Natural killer cell (primary cell): ENCODE results near the gene KCNF1. TPM values are rescaled to one million over a fixed set of nuclear protein-coding genes. Genes with fewer than 3 reads are reported as not detected.

ENCODE experiments used
- ATAC-seq, 3 donors: fragments of 150-1000 bp in 2 of 3; fragments of 200-7000 bp in 1 of 3; cut with Tn5 transposase; 1 replicate in 1 of 3; 2 replicates in 2 of 3; pipeline ENCODE4 v1.10.0; 2021; ENCODE audit warnings: mild to moderate bottlenecking in 2 of 3, moderate library complexity in 2 of 3
- DNase-seq, 2 donors: peaks; one replicate each; pipeline versions ENCODE4 v3.0.0 to v3.0.0-alpha.2; 2013 to 2021; ENCODE audit warnings: mixed read lengths in 1 of 2
- H3K27ac ChIP-seq: one replicate; pipeline ENCODE4 v1.5.1; 2013; ENCODE audit warnings: mild to moderate bottlenecking, low read length
- H3K27me3 ChIP-seq: one replicate; pipeline ENCODE4 v1.6.1; 2013; ENCODE audit warnings: low read length; ENCODE audit not compliant: control insufficient read depth, insufficient read depth
- H3K36me3 ChIP-seq: one replicate; pipeline ENCODE4 v1.6.1; 2013; ENCODE audit warnings: low read length; ENCODE audit not compliant: control insufficient read depth, insufficient read depth
- H3K4me1 ChIP-seq: one replicate; pipeline ENCODE4 v1.6.1; 2013; ENCODE audit warnings: low read length; ENCODE audit not compliant: control insufficient read depth, insufficient read depth
- H3K4me3 ChIP-seq: one replicate; pipeline ENCODE4 v1.5.1; 2013; ENCODE audit warnings: low read length
- H3K9me3 ChIP-seq: one replicate; pipeline ENCODE4 v1.6.1; 2013; ENCODE audit warnings: low read length; ENCODE audit not compliant: control insufficient read depth, insufficient read depth
- H3K27ac Mint-ChIP-seq, 2 donors: one replicate each; pipeline ENCODE4 v1.8.0; 2022; ENCODE audit warnings: mild to moderate bottlenecking in 2 of 2, mixed read lengths in 2 of 2, moderate library complexity in 1 of 2
- H3K27me3 Mint-ChIP-seq, 2 donors: one replicate each; pipeline ENCODE4 v1.8.0; 2022; ENCODE audit warnings: low read depth in 2 of 2, mixed read lengths in 2 of 2
- H3K36me3 Mint-ChIP-seq: one replicate; pipeline ENCODE4 v1.8.0; 2022; ENCODE audit warnings: mixed read lengths
- H3K4me1 Mint-ChIP-seq, 2 donors: one replicate each; pipeline ENCODE4 v1.8.0; 2022; ENCODE audit warnings: mixed read lengths in 2 of 2
- H3K4me3 Mint-ChIP-seq: one replicate; pipeline ENCODE4 v1.8.0; 2022; ENCODE audit warnings: mild to moderate bottlenecking, moderate library complexity, mixed read lengths
- H3K9me3 Mint-ChIP-seq, 2 donors: one replicate each; pipeline ENCODE4 v1.8.0; 2022; ENCODE audit warnings: mixed read lengths in 2 of 2
- CTCF ChIP-seq: fragments of 200-600 bp; IDR thresholded peaks from one replicate; pipeline ENCODE4 v1.8.0; 2022; ENCODE audit warnings: antibody characterized with exemption
- WGBS: methylation state at CpG from one replicate; pipeline ENCODE4 v1.1.7; 2013; ENCODE audit warnings: missing lambda C conversion rate; ENCODE audit not compliant: insufficient coverage; 5-methylcytosine and 5-hydroxymethylcytosine counted together
- intact Hi-C: fragments of 100-400 bp; cut with micrococcal nuclease; formaldehyde crosslinking; loops from one replicate; pipeline ENCODE4 v1.14.2; 2022
- total RNA-seq, 4 donors: library from RNA; stranded (reverse); fragments of 120-200 nt in 1 of 4; gene quantifications; one replicate each; pipeline versions ENCODE4 v1.2.3 to v1.2.4, GENCODE V29; 2013 to 2022

The KCNF1 gene
- total RNA-seq, 3 donors from 2014 or later (not counting 1 experiment from before 2014, with no cell fraction given): not detected

DNA sequence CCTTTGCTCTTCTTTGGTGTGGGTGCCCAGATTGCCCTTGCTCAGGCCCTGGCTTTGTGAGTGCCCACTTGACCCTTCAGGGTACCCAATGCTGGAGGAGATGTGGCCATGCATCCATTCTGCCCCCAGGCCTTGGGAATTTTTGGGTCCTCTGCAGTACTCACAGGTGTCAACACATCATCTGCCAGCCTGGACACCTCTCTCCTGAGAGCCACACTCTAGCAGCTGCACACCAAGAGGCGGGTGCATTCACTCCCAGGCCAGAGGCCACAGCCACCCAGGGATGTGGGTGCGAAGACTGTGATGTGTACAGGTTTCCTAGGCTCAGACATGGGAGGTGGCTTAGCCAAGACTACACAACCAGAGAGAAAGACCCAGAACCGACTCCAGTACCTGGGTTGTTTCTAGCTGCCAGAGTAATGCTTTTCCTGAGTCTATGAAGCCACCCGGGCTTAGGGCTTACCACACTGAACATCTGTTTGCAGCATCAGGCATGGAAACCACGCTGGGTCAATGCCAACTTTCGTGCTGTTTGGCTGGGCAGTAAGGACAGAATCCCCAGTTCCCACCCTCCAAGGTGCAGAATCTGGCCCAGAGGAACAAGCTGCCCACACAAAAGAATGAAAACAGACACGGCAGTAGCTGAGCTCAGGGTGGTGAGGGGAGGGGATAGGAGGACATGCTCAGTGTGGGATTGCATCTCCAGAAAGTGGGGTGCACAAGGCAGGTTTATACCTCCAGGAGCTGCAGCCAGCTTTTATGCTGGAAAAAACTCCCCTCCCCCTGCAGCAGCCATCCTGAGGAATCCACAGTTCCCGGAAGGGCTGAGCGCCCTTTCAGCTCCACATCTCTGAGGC lies 40.1 kb downstream of the KCNF1 start:
- Mint-ChIP-seq H3K9me3 (peaks cover 4 to 6% of the 10 kb centered on the region in 2 donors), H3K4me1 (peaks cover 9 to 13% of the 10 kb centered on the region in 2 donors), H3K4me3 (no peak overlapping the region), H3K36me3 (peaks cover 7% of the 10 kb centered on the region), H3K27ac (no peak overlapping the region), H3K27me3 (peaks cover 31 to 35% of the 10 kb centered on the region in 2 donors)
- WGBS: 52% methylated on average over 9 of the region's 9 CpGs
- Histone ChIP-seq H3K27ac (no peak overlapping the region), H3K27me3 (peaks cover 4% of the 10 kb centered on the region), H3K36me3 (no peaks in the 10 kb centered on the region), H3K4me1 (peaks cover 18% of the 10 kb centered on the region), H3K9me3 (peaks cover 10% of the 10 kb centered on the region), H3K4me3 (no peak overlapping the region)
- TF ChIP-seq CTCF: no peak
- DNase-seq: no peak
- ATAC-seq: no peak
- intact Hi-C loops: no loop called here

GRCh38 chr2:10954416-10954815 lies 42.7 kb downstream of the KCNF1 start:
- no peaks in the 10 kb centered on the region for H3K36me3 ChIP-seq
- H3K27me3 Mint-ChIP-seq: peaks cover 17 to 23% of the 10 kb centered on the region in 2 donors
- H3K4me1 ChIP-seq: peaks cover 18% of the 10 kb centered on the region
- peaks cover 9 to 13% of the 10 kb centered on the region in 2 donors for H3K4me1 Mint-ChIP-seq
- H3K27ac ChIP-seq: no peak overlapping the region
- H3K9me3 ChIP-seq: peaks cover 10% of the 10 kb centered on the region
- WGBS: 98% methylated on average over 2 of the region's 2 CpGs
- no peak for TF ChIP-seq CTCF
- no peaks in the 10 kb centered on the region for H3K27me3 ChIP-seq
- ATAC-seq (no peak), DNase-seq (no peak)
- H3K36me3 Mint-ChIP-seq: peaks cover 7% of the 10 kb centered on the region
- peak overlapping the region in 1 of 2 donors; percentile 90 for H3K27ac Mint-ChIP-seq
- H3K9me3 Mint-ChIP-seq: peaks cover 4 to 6% of the 10 kb centered on the region in 2 donors
- no peak overlapping the region for H3K4me3 Mint-ChIP-seq
- intact Hi-C loops: no loop called here
- no peak overlapping the region for H3K4me3 ChIP-seq

DNA sequence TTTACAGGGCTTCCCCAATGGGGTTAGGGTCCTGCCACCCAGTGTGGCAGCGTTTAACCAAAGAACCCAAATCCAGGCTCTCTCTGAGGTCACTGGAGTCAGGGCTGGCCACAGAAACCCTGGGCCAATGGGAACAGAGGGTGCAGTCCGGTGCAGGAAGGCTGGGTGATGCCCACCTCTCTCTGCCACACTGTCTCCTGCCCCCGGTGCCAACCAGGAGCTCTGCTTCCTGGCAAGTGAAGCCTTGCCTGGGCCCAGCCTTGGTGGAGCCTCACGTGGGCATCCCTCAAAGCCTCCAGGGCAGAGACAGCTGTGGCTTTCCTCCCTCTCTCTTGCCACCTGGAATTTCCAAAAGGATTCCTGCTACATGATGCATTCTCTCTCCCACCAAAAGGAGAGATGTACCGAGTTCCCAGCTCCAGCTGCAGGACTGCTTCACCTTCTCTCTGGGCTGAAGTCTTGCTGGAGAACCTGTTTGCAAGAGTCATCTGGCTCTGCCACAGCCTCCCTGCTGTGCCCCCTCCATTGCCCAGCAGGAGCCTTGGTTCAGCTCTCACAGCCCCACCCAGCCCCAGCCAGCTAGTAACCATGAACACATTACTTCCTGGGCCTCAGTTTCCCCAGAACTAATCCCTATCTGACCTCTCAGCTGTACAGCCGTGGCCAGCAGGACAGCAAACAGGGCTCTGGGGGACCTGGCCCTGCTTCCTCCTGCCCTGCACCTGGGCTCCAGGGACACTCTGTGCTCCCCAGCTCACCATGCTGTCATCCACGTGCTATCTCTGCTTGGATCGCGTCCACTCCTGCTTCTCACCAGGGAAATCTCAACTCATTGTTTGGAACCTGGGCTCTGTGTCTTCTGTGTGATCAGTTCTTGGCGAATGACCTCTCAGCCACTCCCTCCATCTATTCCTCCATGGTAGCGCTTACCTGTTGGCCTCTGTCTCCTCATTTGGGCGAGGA lies 43.4 kb downstream of the KCNF1 start:
- ATAC-seq (no peak), DNase-seq (no peak)
- no peaks in the 10 kb centered on the region for H3K36me3 ChIP-seq
- no peak overlapping the region for H3K27ac ChIP-seq
- 84% methylated on average over 12 of the region's 12 CpGs for WGBS
- H3K4me3 ChIP-seq: no peak overlapping the region
- peaks cover 18% of the 10 kb centered on the region for H3K4me1 ChIP-seq
- Mint-ChIP-seq H3K4me3 (no peak overlapping the region), H3K9me3 (peaks cover 4 to 6% of the 10 kb centered on the region in 2 donors), H3K36me3 (peaks cover 7% of the 10 kb centered on the region), H3K27me3 (peaks cover 10 to 17% of the 10 kb centered on the region in 2 donors), H3K27ac (no peak overlapping the region), H3K4me1 (peaks cover 9 to 13% of the 10 kb centered on the region in 2 donors)
- intact Hi-C loops: no loop called here
- no peaks in the 10 kb centered on the region for H3K27me3 ChIP-seq
- peaks cover 10% of the 10 kb centered on the region for H3K9me3 ChIP-seq
- TF ChIP-seq CTCF: no peak
